BJ (cell line): ENCODE results near the gene LCTL. TPM values are rescaled to one million over a fixed set of nuclear protein-coding genes. Genes with fewer than 3 reads are reported as not detected.

Experiments
- CTCF ChIA-PET: fragments of 350-600 bp; formaldehyde crosslinking; extraction: SDS; loops from one replicate; lab custom pipeline; 2021; ENCODE audit warnings: antibody characterized with exemption, inconsistent platforms; lab: Yijun Ruan, JAX
- POLR2A ChIA-PET: fragments of 300-600 bp; sonication (Branson Sonifier 250); formaldehyde crosslinking; extraction: SDS; loops from one replicate; lab custom pipeline; 2021; ENCODE audit warnings: antibody characterized with exemption; lab: Charles Lee
- DNase-seq: peaks from one replicate; pipeline ENCODE4 v3.0.0-alpha.2; 2011; ENCODE audit warnings: low read depth
- H3K27me3 ChIP-seq: 2 replicates; pipeline ENCODE4 v1.6.0; 2011; ENCODE audit warnings: low read length; ENCODE audit not compliant: control insufficient read depth, insufficient read depth
- H3K36me3 ChIP-seq: 2 replicates; pipeline ENCODE4 v1.5.1; 2011; ENCODE audit warnings: low read length; ENCODE audit not compliant: control insufficient read depth, insufficient read depth
- H3K4me3 ChIP-seq: 2 replicates; pipeline ENCODE4 v1.5.1; 2011; ENCODE audit warnings: low read depth, mild to moderate bottlenecking, control low read depth, low read length
- polyA plus RNA-seq: library from polyadenylated mRNA; depleted of rRNA; stranded (reverse); fragments of >200 nt; gene quantifications from 2 replicates; pipeline ENCODE4 v1.2.3, GENCODE V29; 2011
- TF ChIP-seq, protein P1 (sequence below): IDR thresholded peaks from 2 replicates; pipeline ENCODE4 v1.5.1; 2011; ENCODE audit warnings: low read depth, mild to moderate bottlenecking, control low read depth, inconsistent platforms, low read length, moderate library complexity; ENCODE audit not compliant: insufficient read depth

LCTL gene
- polyA plus RNA-seq, 1 experiment: 0.17 TPM

GRCh38 chr15:66545255-66545654, 20.5 kb downstream of the LCTL start:
- no peak for DNase-seq
- ChIA-PET CTCF (interaction anchor here (0.7 kb wide), 1 partner anchor 975 kb away, joined by 3 read pairs; no protein-coding TSS in a partner anchor), POLR2A (no interaction called here)
- no peaks in the 10 kb centered on the region for H3K27me3 ChIP-seq
- no peaks in the 10 kb centered on the region for H3K36me3 ChIP-seq
- TF ChIP-seq, protein P1, sequence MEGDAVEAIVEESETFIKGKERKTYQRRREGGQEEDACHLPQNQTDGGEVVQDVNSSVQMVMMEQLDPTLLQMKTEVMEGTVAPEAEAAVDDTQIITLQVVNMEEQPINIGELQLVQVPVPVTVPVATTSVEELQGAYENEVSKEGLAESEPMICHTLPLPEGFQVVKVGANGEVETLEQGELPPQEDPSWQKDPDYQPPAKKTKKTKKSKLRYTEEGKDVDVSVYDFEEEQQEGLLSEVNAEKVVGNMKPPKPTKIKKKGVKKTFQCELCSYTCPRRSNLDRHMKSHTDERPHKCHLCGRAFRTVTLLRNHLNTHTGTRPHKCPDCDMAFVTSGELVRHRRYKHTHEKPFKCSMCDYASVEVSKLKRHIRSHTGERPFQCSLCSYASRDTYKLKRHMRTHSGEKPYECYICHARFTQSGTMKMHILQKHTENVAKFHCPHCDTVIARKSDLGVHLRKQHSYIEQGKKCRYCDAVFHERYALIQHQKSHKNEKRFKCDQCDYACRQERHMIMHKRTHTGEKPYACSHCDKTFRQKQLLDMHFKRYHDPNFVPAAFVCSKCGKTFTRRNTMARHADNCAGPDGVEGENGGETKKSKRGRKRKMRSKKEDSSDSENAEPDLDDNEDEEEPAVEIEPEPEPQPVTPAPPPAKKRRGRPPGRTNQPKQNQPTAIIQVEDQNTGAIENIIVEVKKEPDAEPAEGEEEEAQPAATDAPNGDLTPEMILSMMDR: no peak
- H3K4me3 ChIP-seq: no peak overlapping the region

GRCh38 chr15:66542896-66543295, 22.9 kb downstream of the LCTL start:
- CTCF ChIA-PET: interaction anchor here (1.1 to 1.3 kb wide), 2 partner anchors 24 to 45 kb away, joined by 4 read pairs; partner anchors contain the start of gene SNAPC5
- H3K4me3 ChIP-seq: no peak overlapping the region
- TF ChIP-seq, protein P1: no peak
- no peak for DNase-seq
- H3K27me3 ChIP-seq: no peaks in the 10 kb centered on the region
- POLR2A ChIA-PET: no interaction called here
- H3K36me3 ChIP-seq: 0 out of 2 replicates have a peak, but pooled peaks cover 1% of the 10 kb centered on the region

- CTCF ChIA-PET: interaction anchor here (0.7 to 1.1 kb wide), 2 partner anchors 32 to 320 kb away, joined by 3 read pairs; no protein-coding TSS in a partner anchor
Measured at GRCh38 chr15:66535056-66535455, 30.7 kb downstream of the LCTL start.

DNA sequence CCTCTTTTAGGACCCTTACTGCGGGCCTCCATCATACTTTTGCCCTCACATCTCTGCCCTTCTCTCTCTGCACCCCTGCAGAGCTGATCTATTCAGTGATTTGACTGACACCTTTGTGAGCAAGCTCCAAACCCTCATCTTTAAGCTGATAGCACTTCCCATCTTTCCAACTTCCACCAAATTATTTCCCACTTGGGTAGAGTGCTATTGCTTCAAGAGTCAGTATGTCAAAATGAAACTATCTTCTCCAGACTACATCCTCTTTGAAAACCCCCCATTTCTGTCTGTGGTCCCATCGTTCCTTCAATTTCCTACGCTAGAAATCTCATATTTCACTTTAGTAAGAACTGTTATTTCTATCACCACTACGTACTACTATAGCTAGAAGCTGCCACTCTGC, 41.0 kb downstream of the LCTL start:
- no peak for DNase-seq
- POLR2A ChIA-PET: no interaction called here
- no peaks in the 10 kb centered on the region for H3K27me3 ChIP-seq
- H3K36me3 ChIP-seq: no peaks in the 10 kb centered on the region
- TF ChIP-seq, protein P1: no peak
- no peak overlapping the region for H3K4me3 ChIP-seq
- CTCF ChIA-PET: interaction anchor here (1.1 kb wide), 1 partner anchor 42 kb away, joined by 3 read pairs; no protein-coding TSS in a partner anchor

More at GRCh38 chr15:66535056-66535455, 30.7 kb downstream of the LCTL start:
- TF ChIP-seq, protein P1: no peak
- Histone ChIP-seq H3K4me3 (no peak overlapping the region), H3K36me3 (0 out of 2 replicates have a peak, but pooled peaks cover 1% of the 10 kb centered on the region), H3K27me3 (no peaks in the 10 kb centered on the region)
- POLR2A ChIA-PET: no interaction called here
- DNase-seq: no peak

DNA sequence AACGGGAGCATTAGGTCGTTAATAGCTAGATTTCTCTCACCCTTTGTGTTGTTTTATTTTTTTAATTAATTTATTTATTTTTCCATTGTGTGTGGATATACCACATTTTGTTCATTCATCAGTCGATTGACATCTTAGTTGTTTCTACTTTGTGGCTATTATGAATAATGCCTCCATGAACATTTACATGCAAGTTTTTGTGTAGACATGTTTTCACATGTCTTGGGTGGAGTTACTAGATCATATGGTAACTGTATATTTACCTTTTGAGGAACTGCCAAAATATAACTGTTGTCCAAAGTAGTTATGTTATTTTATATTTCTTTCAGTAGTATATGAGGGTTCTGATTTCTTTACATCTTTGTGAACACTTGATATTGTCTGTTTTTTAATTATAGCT, 41.9 kb downstream of the LCTL start:
- ChIA-PET CTCF (interaction anchor here (1.1 kb wide), 1 partner anchor 43 kb away, joined by 3 read pairs; no protein-coding TSS in a partner anchor), POLR2A (no interaction called here)
- H3K36me3 ChIP-seq: no peaks in the 10 kb centered on the region
- TF ChIP-seq, protein P1: no peak
- DNase-seq: no peak
- H3K27me3 ChIP-seq: no peaks in the 10 kb centered on the region
- H3K4me3 ChIP-seq: no peak overlapping the region
